ENCODE results near the gene GRID1. TPM values are rescaled to one million over a fixed set of nuclear protein-coding genes. Genes with fewer than 3 reads are reported as not detected.

The GRID1 gene
- total RNA-seq, 2 experiments from 2014 or later, result not detected

- H3K27ac Mint-ChIP-seq, result no peak overlapping the region
- no peaks in the 10 kb centered on the region for H3K9me3 Mint-ChIP-seq
- ATAC-seq (ENCODE audit: low read depth) (no peak), DNase-seq (no peak)
- H3K36me3 Mint-ChIP-seq, result no peaks in the 10 kb centered on the region
- POLR2A ChIA-PET, result no interaction called here
- H3K4me1 Mint-ChIP-seq, result no peaks in the 10 kb centered on the region
- peaks cover 2% of the 10 kb centered on the region for H3K27me3 Mint-ChIP-seq
- H3K4me3 Mint-ChIP-seq, result no peak overlapping the region
These were observed 765.1 kb downstream of the GRID1 start for GRCh38 chr10:85601526-85601925.

- Mint-ChIP-seq H3K36me3 (no peaks in the 10 kb centered on the region), H3K9me3 (no peaks in the 10 kb centered on the region), H3K27ac (no peak overlapping the region), H3K4me3 (no peak overlapping the region), H3K4me1 (no peaks in the 10 kb centered on the region), H3K27me3 (peaks cover 2% of the 10 kb centered on the region)
- DNase-seq, result no peak
- POLR2A ChIA-PET, result no interaction called here
- no peak for ATAC-seq (ENCODE audit: low read depth)
These were observed 765.9 kb downstream of the GRID1 start for GRCh38 chr10:85600744-85601081.

- Mint-ChIP-seq H3K4me1 (no peaks in the 10 kb centered on the region), H3K9me3 (no peaks in the 10 kb centered on the region), H3K27ac (no peak overlapping the region), H3K4me3 (no peak overlapping the region), H3K27me3 (peaks cover 2% of the 10 kb centered on the region), H3K36me3 (no peaks in the 10 kb centered on the region)
- DNase-seq, result no peak
- POLR2A ChIA-PET, result no interaction called here
- no peak for ATAC-seq (ENCODE audit: low read depth)
These were observed 766.4 kb downstream of the GRID1 start for GRCh38 chr10:85600026-85600743.

- POLR2A ChIA-PET, result no interaction called here
- peaks cover 2% of the 10 kb centered on the region for H3K27me3 Mint-ChIP-seq
- DNase-seq (no peak), ATAC-seq (ENCODE audit: low read depth) (no peak)
- no peaks in the 10 kb centered on the region for H3K36me3 Mint-ChIP-seq
- H3K27ac Mint-ChIP-seq, result no peak overlapping the region
- no peaks in the 10 kb centered on the region for H3K9me3 Mint-ChIP-seq
- peaks cover 3% of the 10 kb centered on the region for H3K4me1 Mint-ChIP-seq
- H3K4me3 Mint-ChIP-seq, result no peak overlapping the region
These were observed 767.5 kb downstream of the GRID1 start for GRCh38 chr10:85599081-85599480.

- Mint-ChIP-seq H3K9me3 (no peaks in the 10 kb centered on the region), H3K4me3 (no peak overlapping the region), H3K27me3 (peaks cover 2% of the 10 kb centered on the region), H3K36me3 (no peaks in the 10 kb centered on the region), H3K27ac (no peak overlapping the region), H3K4me1 (peaks cover 3% of the 10 kb centered on the region)
- ATAC-seq (ENCODE audit: low read depth) (no peak), DNase-seq (no peak)
- POLR2A ChIA-PET, result no interaction called here
These were observed 767.9 kb downstream of the GRID1 start for GRCh38 chr10:85598646-85599045.

- H3K36me3 Mint-ChIP-seq, result no peaks in the 10 kb centered on the region
- H3K4me1 Mint-ChIP-seq, result peaks cover 3% of the 10 kb centered on the region
- no peak overlapping the region for H3K27ac Mint-ChIP-seq
- H3K27me3 Mint-ChIP-seq, result peaks cover 2% of the 10 kb centered on the region
- POLR2A ChIA-PET, result no interaction called here
- H3K9me3 Mint-ChIP-seq, result no peaks in the 10 kb centered on the region
- ATAC-seq (ENCODE audit: low read depth) (no peak), DNase-seq (no peak)
- H3K4me3 Mint-ChIP-seq, result no peak overlapping the region
These were observed 769.6 kb downstream of the GRID1 start for GRCh38 chr10:85597006-85597405.

- ATAC-seq (ENCODE audit: low read depth) (no peak), DNase-seq (no peak)
- no peaks in the 10 kb centered on the region for H3K9me3 Mint-ChIP-seq
- no peaks in the 10 kb centered on the region for H3K36me3 Mint-ChIP-seq
- H3K4me1 Mint-ChIP-seq, result peaks cover 3% of the 10 kb centered on the region
- no peak overlapping the region for H3K4me3 Mint-ChIP-seq
- peaks cover 2% of the 10 kb centered on the region for H3K27me3 Mint-ChIP-seq
- no peak overlapping the region for H3K27ac Mint-ChIP-seq
- POLR2A ChIA-PET, result no interaction called here
These were observed 770.2 kb downstream of the GRID1 start for GRCh38 chr10:85596389-85596788.

- no peak for DNase-seq
- no peaks in the 10 kb centered on the region for H3K9me3 Mint-ChIP-seq
- POLR2A ChIA-PET, result no interaction called here
- no peak overlapping the region for H3K27ac Mint-ChIP-seq
- no peaks in the 10 kb centered on the region for H3K36me3 Mint-ChIP-seq
- H3K4me1 Mint-ChIP-seq, result peaks cover 3% of the 10 kb centered on the region
- peaks cover 2% of the 10 kb centered on the region for H3K27me3 Mint-ChIP-seq
- ATAC-seq (ENCODE audit: low read depth), result no peak
- H3K4me3 Mint-ChIP-seq, result no peak overlapping the region
These were observed 772.4 kb downstream of the GRID1 start for GRCh38 chr10:85594239-85594638.

- H3K27ac Mint-ChIP-seq, result no peak overlapping the region
- DNase-seq, result no peak
- no peaks in the 10 kb centered on the region for H3K36me3 Mint-ChIP-seq
- peaks cover 3% of the 10 kb centered on the region for H3K4me1 Mint-ChIP-seq
- no peaks in the 10 kb centered on the region for H3K9me3 Mint-ChIP-seq
- H3K4me3 Mint-ChIP-seq, result no peak overlapping the region
- POLR2A ChIA-PET, result no interaction called here
- no peak for ATAC-seq (ENCODE audit: low read depth)
- H3K27me3 Mint-ChIP-seq, result no peaks in the 10 kb centered on the region
These were observed 773.3 kb downstream of the GRID1 start for GRCh38 chr10:85593226-85593772.

GRCh38 chr10:85581371-85581770, 785.2 kb downstream of the GRID1 start:
- POLR2A ChIA-PET, result no interaction called here
- no peaks in the 10 kb centered on the region for H3K9me3 Mint-ChIP-seq
- no peak overlapping the region for H3K27ac Mint-ChIP-seq

GRCh38 chr10:85580585-85580984, 786.0 kb downstream of the GRID1 start:
- no peak for DNase-seq
- H3K27ac Mint-ChIP-seq, result no peak overlapping the region
- H3K4me1 Mint-ChIP-seq, result no peaks in the 10 kb centered on the region
- no peak overlapping the region for H3K4me3 Mint-ChIP-seq
- peaks cover 3% of the 10 kb centered on the region for H3K27me3 Mint-ChIP-seq
- no peaks in the 10 kb centered on the region for H3K9me3 Mint-ChIP-seq
- ATAC-seq (ENCODE audit: low read depth), result no peak
- POLR2A ChIA-PET, result no interaction called here
- no peaks in the 10 kb centered on the region for H3K36me3 Mint-ChIP-seq

More at GRCh38 chr10:85581371-85581770, 785.2 kb downstream of the GRID1 start:
- Mint-ChIP-seq H3K4me3 (no peak overlapping the region), H3K36me3 (no peaks in the 10 kb centered on the region), H3K27me3 (peaks cover 3% of the 10 kb centered on the region), H3K4me1 (no peaks in the 10 kb centered on the region)
- DNase-seq, result no peak
- ATAC-seq (ENCODE audit: low read depth), result no peak

GRCh38 chr10:85578860-85579259, 787.7 kb downstream of the GRID1 start:
- POLR2A ChIA-PET, result no interaction called here
- Mint-ChIP-seq H3K4me1 (no peaks in the 10 kb centered on the region), H3K27ac (no peak overlapping the region), H3K36me3 (no peaks in the 10 kb centered on the region), H3K4me3 (no peak overlapping the region), H3K9me3 (no peaks in the 10 kb centered on the region), H3K27me3 (peaks cover 3% of the 10 kb centered on the region)
- DNase-seq, result no peak
- ATAC-seq (ENCODE audit: low read depth), result no peak

- H3K27ac Mint-ChIP-seq, result no peak overlapping the region
- H3K4me3 Mint-ChIP-seq, result no peak overlapping the region
- no peaks in the 10 kb centered on the region for H3K4me1 Mint-ChIP-seq
- no peak for DNase-seq
- POLR2A ChIA-PET, result no interaction called here
- no peaks in the 10 kb centered on the region for H3K36me3 Mint-ChIP-seq
- H3K27me3 Mint-ChIP-seq, result peaks cover 3% of the 10 kb centered on the region
- ATAC-seq (ENCODE audit: low read depth), result no peak
- H3K9me3 Mint-ChIP-seq, result no peaks in the 10 kb centered on the region
These were observed 791.2 kb downstream of the GRID1 start for GRCh38 chr10:85575441-85575840.

GRCh38 chr10:85570871-85571270, 795.7 kb downstream of the GRID1 start:
- ATAC-seq (ENCODE audit: low read depth) (no peak), DNase-seq (no peak)
- Mint-ChIP-seq H3K36me3 (no peaks in the 10 kb centered on the region), H3K27ac (no peak overlapping the region), H3K4me3 (no peak overlapping the region), H3K9me3 (no peaks in the 10 kb centered on the region), H3K27me3 (peaks cover 4% of the 10 kb centered on the region), H3K4me1 (no peaks in the 10 kb centered on the region)
- POLR2A ChIA-PET, result no interaction called here

Data from activated naive CD8-positive, alpha-beta T cell treated with anti-CD3 and anti-CD28 coated beads, Interleukin-2, amount 10 ng/mL, durations not matched to agents 7 days and 5 days (primary cell).